Measurements from ENCODE around the gene ZER1.

GRCh38 chr9:128798896-128799295 is 27.2 kb upstream of the ZER1 start:
- TF ChIP-seq, protein P1, sequence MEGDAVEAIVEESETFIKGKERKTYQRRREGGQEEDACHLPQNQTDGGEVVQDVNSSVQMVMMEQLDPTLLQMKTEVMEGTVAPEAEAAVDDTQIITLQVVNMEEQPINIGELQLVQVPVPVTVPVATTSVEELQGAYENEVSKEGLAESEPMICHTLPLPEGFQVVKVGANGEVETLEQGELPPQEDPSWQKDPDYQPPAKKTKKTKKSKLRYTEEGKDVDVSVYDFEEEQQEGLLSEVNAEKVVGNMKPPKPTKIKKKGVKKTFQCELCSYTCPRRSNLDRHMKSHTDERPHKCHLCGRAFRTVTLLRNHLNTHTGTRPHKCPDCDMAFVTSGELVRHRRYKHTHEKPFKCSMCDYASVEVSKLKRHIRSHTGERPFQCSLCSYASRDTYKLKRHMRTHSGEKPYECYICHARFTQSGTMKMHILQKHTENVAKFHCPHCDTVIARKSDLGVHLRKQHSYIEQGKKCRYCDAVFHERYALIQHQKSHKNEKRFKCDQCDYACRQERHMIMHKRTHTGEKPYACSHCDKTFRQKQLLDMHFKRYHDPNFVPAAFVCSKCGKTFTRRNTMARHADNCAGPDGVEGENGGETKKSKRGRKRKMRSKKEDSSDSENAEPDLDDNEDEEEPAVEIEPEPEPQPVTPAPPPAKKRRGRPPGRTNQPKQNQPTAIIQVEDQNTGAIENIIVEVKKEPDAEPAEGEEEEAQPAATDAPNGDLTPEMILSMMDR (IDR thresholded peaks at IDR 0.05): no peak
- TF ChIP-seq POLR2A (IDR thresholded peaks at IDR 0.05): no peak

All from uterus (tissue), 2 donors.